Measurements from ENCODE around the gene IL5.
"Not testable (repeated sequence)": the region's sequence is repeated elsewhere in the genome, so short reads cannot be mapped to it uniquely, and the experiment has no call there.

Gene IL5

DNA sequence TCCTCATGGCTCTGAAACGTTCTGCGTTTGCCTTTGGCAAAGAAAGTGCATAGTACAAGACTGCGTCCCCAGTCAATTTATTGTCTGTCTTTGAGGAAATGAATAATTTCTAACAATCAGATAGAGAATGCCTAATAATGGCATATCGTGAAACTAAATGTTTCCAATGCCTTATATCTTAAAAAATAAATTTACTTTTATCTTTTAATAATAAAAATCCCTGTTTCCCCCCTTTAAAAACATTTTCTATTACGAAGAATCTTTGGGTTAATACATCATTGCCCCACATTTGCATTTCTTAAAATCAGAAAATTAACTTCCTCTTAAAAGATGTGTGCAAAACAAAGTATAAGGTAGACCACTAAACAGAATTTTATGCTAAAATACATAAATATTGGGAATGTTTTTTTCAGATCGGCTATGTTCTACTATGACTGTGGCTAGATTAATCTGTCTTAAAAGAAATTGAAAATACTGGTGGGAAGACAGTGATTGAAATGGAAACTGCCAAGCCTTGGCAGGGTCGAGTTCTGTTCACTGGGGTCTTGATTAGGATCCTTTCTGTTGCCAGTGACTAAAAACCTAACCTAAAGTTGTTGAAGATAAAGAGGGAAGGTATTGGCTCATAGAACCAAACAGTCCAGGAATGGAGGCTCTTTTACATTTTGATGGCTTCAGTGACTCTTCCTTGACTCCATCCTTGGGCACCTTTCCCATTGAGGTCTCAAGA lies at the start of gene IL5:
TSS of gene IL5 (minus strand) at position 51 of the 730 bp plus-strand sequence. CDS start at position 7, 44 bp downstream.
- no peak for DNase-seq

DNA sequence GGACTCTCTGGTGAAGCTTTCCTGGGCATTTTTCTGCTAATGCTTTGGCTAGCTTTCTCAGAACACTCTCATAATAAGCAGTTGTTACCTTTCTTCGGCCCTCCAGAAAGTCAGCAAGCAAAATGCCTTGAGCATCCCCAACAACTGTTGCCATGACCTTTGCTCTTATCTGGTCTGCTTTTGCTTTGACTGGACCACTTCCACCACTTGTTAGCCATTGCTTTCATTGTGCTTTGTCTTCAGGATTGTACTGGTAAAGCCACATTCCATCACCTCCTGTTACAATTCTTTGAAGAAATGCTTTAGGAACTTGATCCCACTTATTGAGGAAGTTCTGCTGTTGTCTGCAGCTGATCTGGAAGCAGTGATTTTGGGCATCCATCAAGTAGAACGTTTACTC lies 49.2 kb upstream of the IL5 start:
- DNase-seq = no peak

DNA sequence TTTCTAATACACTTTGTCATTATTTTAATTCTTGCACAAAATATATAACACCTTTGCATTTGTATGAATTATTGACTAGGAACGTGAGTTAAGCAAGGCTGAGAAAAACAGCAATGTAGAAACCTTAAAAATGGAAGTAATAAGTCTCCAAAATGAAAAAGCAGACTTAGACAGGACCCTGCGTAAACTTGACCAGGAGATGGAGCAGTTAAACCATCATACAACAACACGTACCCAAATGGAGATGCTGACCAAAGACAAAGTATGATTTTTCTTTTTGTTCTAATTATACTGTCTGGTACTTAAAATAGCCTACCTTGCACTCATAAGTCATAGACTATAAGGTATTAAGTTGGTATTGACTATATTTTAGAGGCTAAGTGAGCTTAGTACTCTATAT lies 47.8 kb upstream of the IL5 start:
- peak; percentile 13 for DNase-seq

DNA sequence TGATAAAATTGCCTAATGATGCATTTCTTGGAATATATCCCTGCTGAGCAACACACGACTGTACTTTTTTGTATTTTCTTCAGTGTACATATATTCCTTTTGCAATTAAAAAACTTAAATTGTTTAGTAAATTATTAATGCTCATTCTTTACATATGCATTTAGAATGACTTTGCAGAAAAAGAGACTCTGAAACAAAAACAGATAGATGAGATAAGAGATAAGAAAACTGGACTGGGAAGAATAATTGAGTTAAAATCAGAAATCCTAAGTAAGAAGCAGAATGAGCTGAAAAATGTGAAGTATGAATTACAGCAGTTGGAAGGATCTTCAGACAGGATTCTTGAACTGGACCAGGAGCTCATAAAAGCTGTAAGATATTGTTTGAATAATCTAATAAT lies 46.1 kb upstream of the IL5 start:
- no peak for DNase-seq

DNA sequence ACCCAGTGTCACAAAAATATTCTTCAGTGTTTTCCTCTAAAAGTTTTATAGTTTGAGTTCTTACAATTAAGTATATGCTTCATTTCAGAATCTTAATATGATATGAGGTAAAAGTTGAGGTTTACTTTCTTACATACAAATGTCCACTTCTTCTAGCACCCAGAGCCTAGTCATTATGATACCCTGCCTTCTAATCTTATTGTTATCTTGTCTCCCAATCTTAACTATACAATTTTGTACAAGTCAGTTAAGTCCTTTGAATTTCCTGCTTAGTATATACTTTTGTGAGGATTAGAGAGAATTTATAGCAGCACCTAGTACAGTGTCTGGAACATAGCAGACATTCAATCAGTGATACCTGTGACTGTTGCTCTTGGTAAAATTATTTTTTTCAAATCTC lies 42.7 kb upstream of the IL5 start:
- no peak for DNase-seq

DNA sequence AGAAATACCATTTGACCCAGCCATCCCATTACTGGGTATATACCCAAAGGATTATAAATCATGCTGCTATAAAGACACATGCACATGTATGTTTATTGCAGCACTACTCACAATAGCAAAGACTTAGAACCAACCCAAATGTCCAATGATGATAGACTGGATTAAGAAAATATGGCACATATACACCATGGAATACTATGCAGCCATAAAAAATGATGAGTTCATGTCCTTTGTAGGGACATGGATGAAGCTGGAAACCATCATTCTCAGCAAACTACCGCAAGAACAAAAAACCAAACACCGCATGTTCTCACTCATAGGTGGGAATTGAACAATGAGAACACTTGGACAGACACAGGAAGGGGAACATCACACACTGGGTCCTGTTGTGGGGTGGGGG lies 41.2 kb upstream of the IL5 start:
- DNase-seq = not testable (repeated sequence)

DNA sequence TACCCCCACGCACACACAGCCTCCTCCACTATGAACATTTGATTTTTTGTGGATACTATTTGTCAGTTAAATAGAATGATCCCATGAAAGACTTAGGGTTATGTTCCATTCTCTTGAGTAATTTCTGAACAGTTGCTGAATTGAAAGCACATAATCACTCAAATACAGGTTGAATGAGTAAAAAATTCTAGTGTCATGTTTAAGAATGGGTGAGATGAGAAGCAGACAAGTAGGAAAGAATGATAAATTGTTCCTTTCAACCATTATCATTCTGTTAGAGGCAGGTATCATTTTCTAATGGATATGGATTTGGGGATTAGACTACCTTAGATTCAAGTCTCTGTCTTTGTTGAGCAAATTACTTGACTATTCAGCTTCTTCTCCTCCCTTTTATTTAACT lies 32.8 kb upstream of the IL5 start:
- no peak for DNase-seq

DNA sequence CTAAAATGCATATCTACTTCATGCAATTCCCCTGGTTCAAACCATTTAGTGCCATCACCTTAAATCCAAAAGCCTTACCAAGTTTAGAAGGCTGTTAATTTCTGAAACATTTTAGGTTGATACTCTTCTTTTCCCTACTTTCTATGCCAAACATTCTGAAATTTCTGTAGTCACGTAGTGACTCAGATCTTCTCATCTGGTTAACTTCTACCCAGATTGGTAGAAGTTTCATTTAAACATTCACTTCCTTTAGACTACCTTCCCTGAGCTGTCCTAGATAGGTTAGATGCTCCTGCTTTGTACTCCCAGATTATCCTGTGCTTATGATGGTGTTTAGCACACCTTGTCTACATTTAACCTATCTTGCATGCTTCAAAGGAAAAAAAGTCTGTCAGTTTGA lies 23.3 kb upstream of the IL5 start:
- DNase-seq = no peak

DNA sequence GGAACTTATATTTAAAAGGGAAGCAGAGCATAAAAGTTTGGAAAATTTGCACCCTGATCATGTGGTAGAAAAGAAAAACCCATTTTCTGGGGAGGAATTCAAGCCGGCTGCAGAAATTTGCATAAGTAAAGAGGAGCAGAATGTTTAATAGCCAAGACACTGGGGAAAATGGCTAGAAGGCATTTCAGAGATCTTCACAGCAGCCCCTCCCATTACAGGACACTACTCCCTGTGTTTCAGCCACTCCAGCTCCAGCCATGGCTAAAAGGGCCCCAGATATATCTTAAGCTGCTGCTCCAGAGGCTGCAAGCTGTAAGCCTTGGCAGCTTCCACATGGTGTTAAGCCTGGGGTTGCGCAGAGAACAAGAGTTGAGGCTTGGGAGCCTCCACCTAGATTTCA lies 21.2 kb upstream of the IL5 start:
- not testable (repeated sequence) for DNase-seq

DNA sequence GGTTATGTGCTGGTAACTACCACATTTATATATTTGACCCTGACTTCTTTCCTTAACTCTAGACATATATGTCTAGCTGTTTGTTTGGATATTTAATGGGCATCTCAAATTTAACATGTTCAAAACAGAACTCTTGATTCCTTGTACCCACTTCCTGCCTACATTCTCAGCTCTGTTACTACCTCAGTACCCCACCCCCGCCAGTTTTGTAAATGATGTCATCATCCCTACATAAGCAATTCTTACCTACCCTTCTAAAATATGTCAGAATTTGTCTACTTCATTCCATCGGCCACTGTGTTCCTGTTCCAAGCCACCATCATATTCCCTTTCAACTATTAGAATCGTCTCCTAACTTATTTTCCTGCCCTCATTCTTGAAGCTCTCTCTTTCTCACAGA lies 18.3 kb upstream of the IL5 start:
- no peak for DNase-seq

DNA sequence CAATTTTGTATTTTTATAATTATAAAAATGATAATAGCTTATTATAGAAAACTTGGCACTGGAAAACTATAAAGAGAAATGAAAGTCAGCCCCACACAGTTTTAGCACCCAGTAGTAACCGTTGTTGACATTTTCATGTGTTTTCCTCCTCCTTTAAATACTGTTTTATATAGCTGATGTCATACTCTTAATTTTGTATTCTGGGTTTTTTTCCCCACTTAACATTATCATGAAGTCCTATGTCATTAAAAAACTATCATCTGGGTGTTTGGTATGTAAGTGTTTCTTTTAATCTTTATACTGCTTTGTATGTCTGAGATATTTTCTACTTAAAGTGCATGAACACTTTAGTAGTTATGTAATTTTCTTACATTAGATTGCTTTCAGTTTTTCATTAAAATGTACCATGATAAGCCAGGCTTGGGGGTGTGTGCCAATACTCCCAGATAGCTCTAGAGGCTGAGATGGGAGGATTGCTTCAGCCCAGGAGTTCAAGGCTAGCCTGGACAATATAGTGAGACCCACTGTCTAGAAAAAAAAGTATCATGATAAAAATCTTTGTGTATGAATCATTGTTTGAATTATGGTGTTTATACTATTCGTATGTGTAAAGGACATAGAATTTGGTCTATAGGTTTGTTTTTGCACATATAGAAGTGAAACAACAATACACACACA lies 16.2 kb upstream of the IL5 start:
- no peak for DNase-seq

DNA sequence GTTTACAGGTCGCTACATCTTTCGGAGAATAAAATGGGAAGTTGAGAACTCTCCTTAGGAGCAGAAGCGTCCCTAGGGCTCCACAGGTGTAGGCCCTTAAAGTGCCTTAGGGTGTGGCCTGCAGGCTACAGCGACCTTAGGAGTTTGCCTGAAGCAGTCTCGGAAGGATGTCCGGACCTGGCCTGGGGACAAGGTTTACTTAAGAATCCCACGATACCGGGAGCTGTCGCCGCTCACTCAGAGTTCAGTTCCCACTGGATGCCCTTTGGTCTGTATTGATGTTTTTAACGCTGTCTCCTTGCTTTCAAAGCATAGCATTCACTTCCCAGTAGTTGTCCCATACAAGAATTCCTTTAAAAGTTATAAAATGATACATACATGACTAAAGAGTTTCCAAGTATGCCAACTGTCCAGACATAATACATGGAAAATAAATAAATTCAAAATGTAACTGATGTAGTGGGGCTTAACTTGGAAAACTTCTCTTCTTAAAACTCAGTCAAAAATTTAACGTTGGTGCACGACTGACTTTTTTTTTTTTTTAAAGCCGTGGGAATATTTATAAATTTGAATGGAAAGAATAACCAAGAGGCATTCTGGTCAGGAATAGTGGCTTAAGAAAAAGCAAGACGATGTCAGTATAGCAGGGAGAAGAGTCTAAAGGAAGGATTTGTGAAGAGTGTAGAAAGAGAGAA lies 14.3 kb upstream of the IL5 start:
- no peak for DNase-seq

DNA sequence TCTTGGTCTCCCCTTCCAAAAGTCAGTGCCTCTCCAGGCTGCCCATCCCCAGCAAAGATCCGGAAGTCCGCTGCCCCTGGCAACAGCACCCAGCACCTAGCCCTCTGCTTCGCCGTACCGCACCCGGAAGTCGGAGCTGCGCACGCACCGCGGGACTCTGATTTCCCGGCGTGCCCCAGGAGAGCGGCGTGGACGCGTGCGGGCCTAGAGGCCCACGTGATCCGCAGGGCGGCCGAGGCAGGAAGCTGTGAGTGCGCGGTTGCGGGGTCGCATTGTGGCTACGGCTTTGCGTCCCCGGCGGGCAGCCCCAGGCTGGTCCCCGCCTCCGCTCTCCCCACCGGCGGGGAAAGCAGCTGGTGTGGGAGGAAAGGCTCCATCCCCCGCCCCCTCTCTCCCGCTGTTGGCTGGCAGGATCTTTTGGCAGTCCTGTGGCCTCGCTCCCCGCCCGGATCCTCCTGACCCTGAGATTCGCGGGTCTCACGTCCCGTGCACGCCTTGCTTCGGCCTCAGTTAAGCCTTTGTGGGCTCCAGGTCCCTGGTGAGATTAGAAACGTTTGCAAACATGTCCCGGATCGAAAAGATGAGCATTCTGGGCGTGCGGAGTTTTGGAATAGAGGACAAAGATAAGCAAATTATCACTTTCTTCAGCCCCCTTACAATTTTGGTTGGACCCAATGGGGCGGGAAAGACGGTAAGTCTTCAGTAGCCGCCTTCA lies 13.6 kb upstream of the IL5 start, which contains the start of gene RAD50:
TSS of gene RAD50 (plus strand) at position 215 of the 715 bp plus-strand sequence. CDS start at position 563, 348 bp downstream.
- DNase-seq = peak; percentile 93

DNA sequence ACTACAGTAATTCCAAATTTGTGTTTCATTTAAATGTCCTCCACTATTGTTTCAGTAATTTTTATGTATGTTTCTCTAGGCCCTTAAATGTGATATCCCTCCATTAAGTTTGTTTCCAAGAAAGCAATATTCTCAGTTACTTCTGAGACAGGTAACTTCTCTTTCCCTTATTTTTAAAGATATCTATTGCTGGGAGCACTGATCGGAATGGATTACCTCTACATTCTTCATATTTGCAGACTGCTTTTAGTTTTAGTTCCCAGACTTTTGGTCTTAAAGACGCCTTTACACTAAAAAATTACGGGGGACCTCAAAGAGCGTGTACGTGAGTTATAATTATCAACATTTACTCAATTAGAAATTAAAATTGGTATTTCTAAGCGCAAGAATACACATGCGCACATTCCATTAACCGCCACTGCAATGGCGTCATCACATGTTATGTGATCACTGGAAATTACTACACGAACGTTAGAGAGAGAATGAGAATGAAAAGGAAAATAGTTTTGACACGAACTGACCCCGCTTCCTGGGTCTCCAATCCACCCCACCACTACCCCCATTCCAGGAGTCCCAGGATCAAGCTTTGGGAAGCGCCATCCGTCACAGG lies 12.9 kb upstream of the IL5 start:
- no peak for DNase-seq

DNA sequence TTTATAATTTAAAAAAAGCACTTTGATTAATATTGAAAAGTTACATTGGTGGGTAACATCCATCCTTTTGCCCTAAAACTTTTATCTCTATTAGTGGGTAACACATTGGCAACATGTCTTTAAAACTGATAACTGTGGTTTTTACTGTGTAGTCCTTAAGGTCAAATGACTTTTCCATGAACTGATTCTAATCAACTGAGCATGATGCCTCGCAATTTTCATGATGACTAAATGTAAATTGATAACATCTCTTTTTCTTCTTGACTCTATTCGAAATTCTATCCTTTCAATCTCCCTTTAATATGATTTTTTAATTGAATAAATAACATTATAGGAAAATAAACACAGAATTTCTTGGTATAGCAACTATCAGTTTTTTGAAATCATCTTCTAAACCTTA lies 6.3 kb upstream of the IL5 start:
- DNase-seq = no peak

DNA sequence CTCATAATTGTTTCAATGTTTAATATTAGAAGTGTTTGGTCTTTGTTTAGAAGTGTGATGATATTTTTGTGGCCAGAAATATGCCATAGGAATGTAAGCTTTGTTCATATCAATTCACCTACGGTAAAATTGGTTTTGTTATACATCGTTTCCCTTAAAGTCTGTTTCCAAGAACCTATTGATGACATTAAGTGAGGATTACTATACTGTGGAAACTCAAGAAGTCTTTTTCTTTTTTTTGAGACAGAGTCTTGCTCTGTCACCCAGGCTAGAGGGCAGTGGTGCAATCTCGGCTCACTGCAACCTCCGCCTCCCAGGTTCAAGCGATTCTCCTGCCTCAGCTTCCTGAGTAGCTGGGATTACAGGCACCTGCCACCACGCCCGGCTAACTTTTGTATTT lies 5.5 kb upstream of the IL5 start:
- not testable (repeated sequence) for DNase-seq

DNA sequence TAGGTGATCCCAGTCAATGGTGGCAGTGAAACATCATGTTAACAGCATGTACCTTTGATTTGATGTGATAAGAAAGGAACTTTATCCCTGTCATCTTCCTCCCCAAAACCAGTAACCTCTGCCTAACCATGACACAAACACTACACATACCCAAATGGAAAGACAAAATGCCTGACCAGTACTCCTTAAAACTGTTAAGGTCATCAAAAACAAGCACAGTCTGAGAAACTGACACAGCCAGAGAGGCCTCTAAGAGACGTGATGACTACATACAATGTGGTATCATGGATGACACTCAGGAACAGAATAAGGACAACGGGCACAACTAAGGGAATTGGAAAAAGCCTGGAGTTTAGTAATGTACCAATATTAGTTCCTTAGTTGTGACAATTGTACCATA lies 3.9 kb upstream of the IL5 start:
- DNase-seq = no peak

DNA sequence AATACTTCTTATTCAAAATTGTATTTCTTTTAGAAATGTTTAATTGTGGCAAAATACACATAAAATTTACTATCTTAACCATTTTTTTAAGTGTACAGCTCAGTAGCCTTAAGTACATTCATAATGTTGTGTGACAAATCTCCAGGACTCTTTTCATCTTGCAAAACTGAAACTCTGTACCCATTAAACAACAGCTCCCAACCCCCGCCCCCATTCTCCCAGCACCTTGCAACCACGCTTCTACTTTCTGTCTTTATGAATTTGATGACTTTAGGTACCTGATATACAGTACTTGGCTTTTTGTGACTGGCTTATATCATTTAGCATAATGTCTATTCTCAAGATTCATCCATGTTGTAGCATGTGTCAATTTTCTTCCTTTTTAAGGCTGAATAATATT lies 2.8 kb upstream of the IL5 start:
- no peak for DNase-seq

DNA sequence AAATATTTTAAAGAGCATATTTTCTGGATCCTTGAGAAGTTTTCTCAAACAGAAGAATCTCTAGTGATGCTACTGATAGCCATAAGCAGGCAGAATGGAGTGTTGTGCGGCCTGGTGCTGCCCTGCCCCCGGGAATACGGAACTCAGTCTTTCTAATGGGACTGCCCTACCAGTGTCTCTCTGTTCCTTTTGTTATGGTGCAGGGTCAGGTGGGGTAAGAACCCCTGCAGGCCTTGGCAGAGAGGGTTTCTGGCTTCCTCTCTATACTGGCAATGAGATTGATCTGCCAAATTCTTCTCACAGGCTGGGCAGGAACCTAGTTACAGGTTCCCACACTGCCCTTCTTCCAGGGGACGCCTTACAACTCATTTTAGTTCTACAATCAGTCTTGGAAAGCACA lies 2.6 kb downstream of the IL5 start:
- no peak for DNase-seq

DNA sequence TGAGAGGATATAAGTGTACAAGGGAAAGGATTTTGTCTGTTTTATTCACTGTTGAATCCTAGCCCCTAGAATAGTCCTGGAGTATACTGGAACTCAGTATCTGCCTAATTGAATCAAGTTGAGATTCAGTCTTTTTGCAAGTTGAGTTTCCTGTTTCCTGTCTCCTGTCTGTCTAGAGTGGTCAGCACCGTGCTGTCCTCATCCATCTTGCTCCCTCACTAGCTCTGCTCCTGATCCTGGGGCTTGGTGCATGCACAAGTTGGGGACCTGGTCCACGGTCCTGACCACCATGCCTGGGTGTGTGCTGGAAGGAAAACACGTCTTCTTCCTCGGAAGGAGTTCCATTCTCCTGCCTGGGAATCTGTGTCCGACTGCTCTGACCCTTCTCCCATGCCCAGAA lies 3.2 kb downstream of the IL5 start:
- DNase-seq = no peak

DNA sequence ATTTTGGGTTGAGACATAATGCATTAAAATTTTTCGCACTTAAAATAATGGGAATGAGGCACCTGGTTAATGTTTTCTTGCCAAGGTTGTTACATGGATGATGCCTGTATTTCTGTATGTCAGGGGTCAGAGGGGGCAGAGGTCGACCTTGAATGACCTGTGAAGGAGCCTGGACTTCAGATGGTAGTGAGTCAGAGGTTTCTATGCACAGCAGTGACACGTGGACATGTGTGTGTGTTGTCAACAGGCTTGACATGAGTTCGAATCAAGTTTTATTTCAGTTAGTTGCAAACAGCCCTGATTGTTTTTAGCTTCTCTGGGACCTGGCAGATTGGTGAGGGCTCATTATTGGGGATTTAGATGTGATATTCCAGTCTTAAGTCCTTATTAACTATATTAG lies 3.6 kb downstream of the IL5 start:
- DNase-seq = no peak

DNA sequence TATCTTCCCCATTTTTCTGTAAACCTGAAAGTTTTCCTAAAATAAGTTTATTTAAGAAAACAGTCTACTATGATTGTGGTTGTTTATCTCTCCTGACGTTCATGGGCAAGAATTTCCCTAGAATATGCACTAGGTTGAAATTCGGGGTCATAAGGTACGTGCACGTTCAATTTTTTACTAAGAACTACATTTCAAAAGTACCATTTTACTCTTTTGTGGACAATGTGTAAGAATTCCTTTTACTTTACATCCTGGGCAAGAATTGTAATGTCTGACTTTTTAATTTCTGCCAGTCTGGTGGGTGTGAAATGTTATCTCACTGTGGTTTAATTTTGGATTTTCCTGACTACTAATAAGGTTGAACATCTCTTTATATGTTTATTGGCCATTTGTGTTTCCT lies 12.4 kb downstream of the IL5 start:
- no peak for DNase-seq

Data from CD4-positive, alpha-beta T cell treated with Interleukin-17A for 1 hour (primary cell).